ENCODE results near the gene LRCH4. TPM values are rescaled to one million over a fixed set of nuclear protein-coding genes. Genes with fewer than 3 reads are reported as not detected.

The LRCH4 gene
- total RNA-seq, 1 experiment from 2014 or later = 66.4 TPM

DNA sequence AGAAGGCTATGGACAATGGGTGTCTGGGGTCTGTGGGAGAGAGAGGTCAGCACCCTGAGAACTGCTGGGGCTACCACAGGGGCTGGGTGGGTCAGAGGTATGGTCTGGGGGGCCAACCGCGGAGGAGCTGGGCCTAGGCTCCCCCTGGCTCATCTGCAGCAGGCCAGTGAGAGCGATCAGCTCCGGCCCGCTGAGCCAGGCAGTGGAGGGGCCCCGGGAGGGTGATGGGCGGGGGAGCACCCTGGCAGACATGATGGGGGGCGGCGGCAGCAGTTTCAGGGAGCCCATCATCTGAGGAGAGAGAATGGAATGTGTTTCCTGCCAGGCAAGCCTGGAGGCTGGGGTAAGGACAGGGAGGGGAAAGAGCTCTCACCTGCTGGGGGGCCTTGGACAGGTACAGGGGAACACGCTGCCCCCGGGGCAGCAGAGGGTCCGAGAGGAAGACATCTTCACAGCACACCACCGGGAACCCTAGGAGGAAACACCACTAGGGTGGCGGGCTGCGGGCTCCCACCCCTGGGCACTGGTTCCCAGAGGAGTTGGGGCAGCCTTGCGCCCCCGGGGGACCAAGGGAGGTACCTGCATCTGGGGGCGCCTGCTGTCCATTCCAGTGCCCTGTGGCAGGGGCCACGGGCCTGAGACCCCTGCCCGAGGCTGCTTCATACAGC lies 13.5 kb downstream of the LRCH4 start:
- Histone ChIP-seq H3K4me3 (ENCODE audit: low read depth in 2 of 2, low read length in 2 of 2) (no peak overlapping the region), H3K27me3 (ENCODE audit: control insufficient read depth, insufficient read depth, low read length) (no peaks in the 10 kb centered on the region), H3K9me3 (ENCODE audit: control insufficient read depth, insufficient read depth, low read depth, low read length) (no peaks in the 10 kb centered on the region), H3K36me3 (ENCODE audit: control insufficient read depth, insufficient read depth, low read length) (no peaks in the 10 kb centered on the region), H3K27ac (ENCODE audit: low read length) (no peak overlapping the region), H3K4me1 (ENCODE audit: control insufficient read depth, insufficient read depth, low read length) (peaks cover 34% of the 10 kb centered on the region)
- ChIA-PET CTCF (interaction anchor here (0.6 kb wide), 1 partner anchor 84 kb away, joined by 3 read pairs; the partner anchor contains the start of gene ACTL6B), POLR2A (interaction anchor here (0.6 to 1.1 kb wide), 2 partner anchors 40 to 126 kb away, joined by 4 to 7 read pairs; partner anchors contain the start of gene MOSPD3)
- TF ChIP-seq POLR2AphosphoS5 (IDR thresholded peaks at IDR 0.05; ENCODE audit: low read depth, low read length) = no peak
- no peak for TF ChIP-seq SIN3A (IDR thresholded peaks at IDR 0.05; ENCODE audit: borderline replicate concordance, insufficient read depth, low read depth, low read length)
- TF ChIP-seq, protein P1, sequence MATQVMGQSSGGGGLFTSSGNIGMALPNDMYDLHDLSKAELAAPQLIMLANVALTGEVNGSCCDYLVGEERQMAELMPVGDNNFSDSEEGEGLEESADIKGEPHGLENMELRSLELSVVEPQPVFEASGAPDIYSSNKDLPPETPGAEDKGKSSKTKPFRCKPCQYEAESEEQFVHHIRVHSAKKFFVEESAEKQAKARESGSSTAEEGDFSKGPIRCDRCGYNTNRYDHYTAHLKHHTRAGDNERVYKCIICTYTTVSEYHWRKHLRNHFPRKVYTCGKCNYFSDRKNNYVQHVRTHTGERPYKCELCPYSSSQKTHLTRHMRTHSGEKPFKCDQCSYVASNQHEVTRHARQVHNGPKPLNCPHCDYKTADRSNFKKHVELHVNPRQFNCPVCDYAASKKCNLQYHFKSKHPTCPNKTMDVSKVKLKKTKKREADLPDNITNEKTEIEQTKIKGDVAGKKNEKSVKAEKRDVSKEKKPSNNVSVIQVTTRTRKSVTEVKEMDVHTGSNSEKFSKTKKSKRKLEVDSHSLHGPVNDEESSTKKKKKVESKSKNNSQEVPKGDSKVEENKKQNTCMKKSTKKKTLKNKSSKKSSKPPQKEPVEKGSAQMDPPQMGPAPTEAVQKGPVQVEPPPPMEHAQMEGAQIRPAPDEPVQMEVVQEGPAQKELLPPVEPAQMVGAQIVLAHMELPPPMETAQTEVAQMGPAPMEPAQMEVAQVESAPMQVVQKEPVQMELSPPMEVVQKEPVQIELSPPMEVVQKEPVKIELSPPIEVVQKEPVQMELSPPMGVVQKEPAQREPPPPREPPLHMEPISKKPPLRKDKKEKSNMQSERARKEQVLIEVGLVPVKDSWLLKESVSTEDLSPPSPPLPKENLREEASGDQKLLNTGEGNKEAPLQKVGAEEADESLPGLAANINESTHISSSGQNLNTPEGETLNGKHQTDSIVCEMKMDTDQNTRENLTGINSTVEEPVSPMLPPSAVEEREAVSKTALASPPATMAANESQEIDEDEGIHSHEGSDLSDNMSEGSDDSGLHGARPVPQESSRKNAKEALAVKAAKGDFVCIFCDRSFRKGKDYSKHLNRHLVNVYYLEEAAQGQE (IDR thresholded peaks at IDR 0.05; ENCODE audit: insufficient read depth in 1 of 2, low read depth in 2 of 2, low read length in 1 of 2) = no peak
- no peak for TF ChIP-seq CTCF (IDR thresholded peaks at IDR 0.05)
- no peak for TF ChIP-seq TCF7L2 (IDR thresholded peaks at IDR 0.05; ENCODE audit: low read depth, low read length)
- no peak for DNase-seq (ENCODE audit: low read depth, low spot score)
- ATAC-seq = no peak
- intact Hi-C loops (cut with micrococcal nuclease; ENCODE audit: unreplicated experiment) (no loop called here), in situ Hi-C loops (cut with HindIII; ENCODE audit: low pct_unique_long_range_greater_than_20kb, low sequenced_read_pairs) (no loop called here)
- BruUV-seq (replicated peaks) = no TSS peak

- POLR2A ChIA-PET = interaction anchor here (0.6 kb wide), 1 partner anchor 475 kb away, joined by 3 read pairs; no protein-coding TSS in a partner anchor
Measured at GRCh38 chr7:100571829-100572116, 14.2 kb downstream of the LRCH4 start.

More at GRCh38 chr7:100571829-100572116, 14.2 kb downstream of the LRCH4 start:
- H3K4me3 ChIP-seq (ENCODE audit: low read depth in 2 of 2, low read length in 2 of 2) = no peak overlapping the region
- no peak for DNase-seq (ENCODE audit: low read depth, low spot score)
- intact Hi-C loops (cut with micrococcal nuclease; ENCODE audit: unreplicated experiment) = no loop called here
- no TSS peak for BruUV-seq (replicated peaks)
- ATAC-seq = no peak
- H3K27me3 ChIP-seq (ENCODE audit: control insufficient read depth, insufficient read depth, low read length) = no peaks in the 10 kb centered on the region
- no peaks in the 10 kb centered on the region for H3K36me3 ChIP-seq (ENCODE audit: control insufficient read depth, insufficient read depth, low read length)
- in situ Hi-C loops (cut with HindIII; ENCODE audit: low pct_unique_long_range_greater_than_20kb, low sequenced_read_pairs) = no loop called here
- CTCF ChIA-PET = interaction anchor here (0.6 kb wide), 1 partner anchor 18 kb away, joined by 3 read pairs; no protein-coding TSS in a partner anchor
- peaks cover 39% of the 10 kb centered on the region for H3K4me1 ChIP-seq (ENCODE audit: control insufficient read depth, insufficient read depth, low read length)
- TF ChIP-seq, protein P1 (IDR thresholded peaks at IDR 0.05; ENCODE audit: insufficient read depth in 1 of 2, low read depth in 2 of 2, low read length in 1 of 2) = no peak
- TF ChIP-seq TCF7L2 (IDR thresholded peaks at IDR 0.05; ENCODE audit: low read depth, low read length) (no peak), POLR2AphosphoS5 (IDR thresholded peaks at IDR 0.05; ENCODE audit: low read depth, low read length) (no peak), CTCF (IDR thresholded peaks at IDR 0.05) (no peak), SIN3A (IDR thresholded peaks at IDR 0.05; ENCODE audit: borderline replicate concordance, insufficient read depth, low read depth, low read length) (no peak)
- H3K27ac ChIP-seq (ENCODE audit: low read length) = no peak overlapping the region; the same call in 1 of the 2 replicates
- H3K9me3 ChIP-seq (ENCODE audit: control insufficient read depth, insufficient read depth, low read depth, low read length) = no peaks in the 10 kb centered on the region
